Central memory CD4-positive, alpha-beta T cell (primary cell): ENCODE data around the gene GPR157.
A peak's percentile ranks its signal among the peaks of the same experiment; 100 is the strongest.
"Not testable (repeated sequence)": the region's sequence is repeated elsewhere in the genome, so short reads cannot be mapped to it uniquely, and the experiment has no call there.

Source experiments
- DNase-seq: peaks from one replicate; pipeline ENCODE4 v3.0.0; 2022
- total RNA-seq, 3 experiments: gene quantifications; one replicate each; lab custom pipeline; 2026; lab: John Stamatoyannopoulos, UW

GPR157 gene
- 4.3 to 18.5 (median 5.2) reads per million in 3 experiments for total RNA-seq

- peak; percentile 70 for DNase-seq
Observed at GRCh38 chr1:9128520-9129265, at the start of gene GPR157. Gene GPR157 (minus strand): TSS chr1:9129102. CDS start chr1:9129027, 75 bp downstream.

GRCh38 chr1:9174762-9175161 lies 45.9 kb upstream of the GPR157 start:
- no peak for DNase-seq

- DNase-seq: no peak
Observed at GRCh38 chr1:9174243-9174642, 45.3 kb upstream of the GPR157 start.

- DNase-seq: no peak
Observed at GRCh38 chr1:9169601-9170137, 40.8 kb upstream of the GPR157 start.

GRCh38 chr1:9167638-9168037 lies 38.7 kb upstream of the GPR157 start:
- no peak for DNase-seq

- DNase-seq: no peak
Observed at GRCh38 chr1:9166289-9167235, 37.7 kb upstream of the GPR157 start.

- DNase-seq: no peak
Observed at GRCh38 chr1:9165396-9165795, 36.5 kb upstream of the GPR157 start.

- DNase-seq: no peak
Observed at GRCh38 chr1:9164919-9165318, 36.0 kb upstream of the GPR157 start.

- DNase-seq: no peak
Observed at GRCh38 chr1:9164532-9164900, 35.6 kb upstream of the GPR157 start.

GRCh38 chr1:9161963-9162362 lies 33.1 kb upstream of the GPR157 start:
- no peak for DNase-seq

GRCh38 chr1:9161342-9161741 lies 32.4 kb upstream of the GPR157 start:
- DNase-seq: no peak

- no peak for DNase-seq
Observed at GRCh38 chr1:9160079-9160717, 31.3 kb upstream of the GPR157 start.

- no peak for DNase-seq
Observed at GRCh38 chr1:9155879-9156278, 27.0 kb upstream of the GPR157 start.

GRCh38 chr1:9155405-9155804 lies 26.5 kb upstream of the GPR157 start:
- not testable (repeated sequence) for DNase-seq

- DNase-seq: no peak
Observed at GRCh38 chr1:9153152-9153551, 24.2 kb upstream of the GPR157 start.

- DNase-seq: no peak
Observed at GRCh38 chr1:9152535-9152934, 23.6 kb upstream of the GPR157 start.

- DNase-seq: no peak
Observed at GRCh38 chr1:9151328-9151860, 22.5 kb upstream of the GPR157 start.

- no peak for DNase-seq
Observed at GRCh38 chr1:9150582-9151327, 21.9 kb upstream of the GPR157 start.

- DNase-seq: no peak
Observed at GRCh38 chr1:9149837-9150581, 21.1 kb upstream of the GPR157 start.

GRCh38 chr1:9149151-9149550 lies 20.2 kb upstream of the GPR157 start:
- DNase-seq: no peak

- DNase-seq: no peak
Observed at GRCh38 chr1:9146156-9146555, 17.3 kb upstream of the GPR157 start.
